Sigmoid colon (tissue), 7 donors: ENCODE data around the gene IL2RA. TPM values are rescaled to one million over a fixed set of nuclear protein-coding genes. Genes with fewer than 3 reads are reported as not detected.

Experiments used
- DNase-seq: peaks from one replicate; pipeline ENCODE4 v3.0.0-alpha.2; 2019
- H3K27ac ChIP-seq, 4 donors: fragments of 200-600 bp; sonication (generic); one replicate each; pipeline ENCODE4 v1.5.1; 2016 to 2019; ENCODE audit warnings: mild to moderate bottlenecking in 1 of 4
- H3K27me3 ChIP-seq, 3 donors: fragments of 200-600 bp; sonication (generic); one replicate each; pipeline ENCODE4 v1.5.1; 2019; ENCODE audit warnings: mild to moderate bottlenecking in 1 of 3
- H3K36me3 ChIP-seq, 4 donors: fragments of 200-600 bp; sonication (generic); one replicate each; pipeline ENCODE4 v1.5.1; 2016 to 2019
- H3K4me1 ChIP-seq, 4 donors: fragments of 200-600 bp; sonication (generic); one replicate each; pipeline ENCODE4 v1.5.1; 2017 to 2019
- H3K4me3 ChIP-seq, 4 donors: fragments of 200-600 bp; sonication (generic); one replicate each; pipeline ENCODE4 v1.5.1; 2017 to 2019; ENCODE audit warnings: mild to moderate bottlenecking in 2 of 4, moderate library complexity in 1 of 4
- H3K9me3 ChIP-seq, 4 donors: fragments of 200-600 bp in 3 of 4; sonication (generic) in 3 of 4; one replicate each; pipeline versions ENCODE4 v1.5.1 to v1.6.1; 2013 to 2019
- EP300 ChIP-seq, 4 donors: sonication (generic); formaldehyde crosslinking; IDR thresholded peaks; one replicate each; pipeline ENCODE4 v1.6.1; 2017; ENCODE audit warnings: antibody characterized with exemption in 4 of 4
- POLR2A ChIP-seq, 2 donors: fragments of 450-650 bp; IDR thresholded peaks; one replicate each; pipeline ENCODE4 v1.6.1; 2016; ENCODE audit warnings: antibody characterized with exemption in 2 of 2, mild to moderate bottlenecking in 2 of 2, moderate library complexity in 2 of 2
- POLR2AphosphoS5 ChIP-seq, 4 donors: sonication (generic); formaldehyde crosslinking; IDR thresholded peaks; one replicate each; pipeline ENCODE4 v1.6.1; 2017; ENCODE audit warnings: antibody characterized with exemption in 4 of 4
- WGBS, 2 donors: extraction: QIAGEN DNeasy Blood & Tissue Kit; methylation state at CpG; one replicate each; pipeline ENCODE4 v1.1.7; 2013; 5-methylcytosine and 5-hydroxymethylcytosine counted together
- intact Hi-C: fragments of 100-400 bp; cut with DNase I; formaldehyde crosslinking; loops from one replicate; pipeline ENCODE4 v1.15.1; 2023
- polyA plus RNA-seq, 3 donors: library from polyadenylated mRNA; stranded (reverse); fragments of 200-250 nt; gene quantifications; one replicate each; pipeline ENCODE4 v1.2.3, GENCODE V29; 2013
- total RNA-seq, 4 donors: library from RNA; depleted of rRNA; stranded (reverse); fragments of >200 nt; gene quantifications; one replicate each; pipeline ENCODE4 v1.1.0, GENCODE V29; 2016
- TF ChIP-seq, protein P1 (sequence below), 4 experiments: fragments of 450-650 bp in 3 of 4; fragments of 200-600 bp in 1 of 4; IDR thresholded peaks; one replicate each; pipeline ENCODE4 v1.5.1; 2016 to 2019; ENCODE audit warnings: antibody characterized with exemption in 4 of 4, mild to moderate bottlenecking in 3 of 4, moderate library complexity in 2 of 4
- donor health status: healthy with polysubstance abuse.
- donor health status: Bipolar disorder and iron deficiency.
- donor health status: healthy.

The IL2RA gene
- total and polyA plus RNA-seq, 7 donors = 0.60 to 14.0 (median 4.7) TPM; not detected in 1

DNA sequence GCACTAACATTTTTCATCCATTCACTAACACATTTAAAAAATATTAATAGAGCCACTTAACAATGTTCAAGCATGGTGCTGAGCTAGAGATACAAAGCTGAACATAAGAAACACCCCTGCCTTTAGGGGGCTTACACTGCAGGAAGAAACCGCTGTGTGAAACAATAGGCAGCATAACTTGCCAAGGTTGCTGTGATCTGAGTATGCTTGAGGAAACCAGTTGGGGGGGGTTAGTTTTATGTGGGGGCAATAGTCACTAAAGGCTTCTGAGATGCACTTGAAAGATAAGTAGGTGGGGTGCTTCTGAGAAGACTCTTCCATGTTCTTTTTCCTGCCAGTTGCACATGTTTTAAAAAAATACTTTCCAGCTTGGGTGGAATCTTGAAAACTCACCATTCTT lies 29.5 kb upstream of the IL2RA start:
- H3K27ac ChIP-seq = no peak overlapping the region
- H3K9me3 ChIP-seq = no peaks in the 10 kb centered on the region
- 44 to 64% methylated on average over 1 of the region's 1 CpG for WGBS, 2 donors
- DNase-seq = no peak
- no peaks in the 10 kb centered on the region for H3K36me3 ChIP-seq
- peaks cover 0 to 72% (median 43%) of the 10 kb centered on the region in 4 donors for H3K4me1 ChIP-seq
- H3K27me3 ChIP-seq = no peaks in the 10 kb centered on the region
- TF ChIP-seq POLR2A (IDR thresholded peaks at IDR 0.05) (no peak), EP300 (IDR thresholded peaks at IDR 0.05) (no peak), POLR2AphosphoS5 (IDR thresholded peaks at IDR 0.05) (no peak)
- TF ChIP-seq, protein P1, sequence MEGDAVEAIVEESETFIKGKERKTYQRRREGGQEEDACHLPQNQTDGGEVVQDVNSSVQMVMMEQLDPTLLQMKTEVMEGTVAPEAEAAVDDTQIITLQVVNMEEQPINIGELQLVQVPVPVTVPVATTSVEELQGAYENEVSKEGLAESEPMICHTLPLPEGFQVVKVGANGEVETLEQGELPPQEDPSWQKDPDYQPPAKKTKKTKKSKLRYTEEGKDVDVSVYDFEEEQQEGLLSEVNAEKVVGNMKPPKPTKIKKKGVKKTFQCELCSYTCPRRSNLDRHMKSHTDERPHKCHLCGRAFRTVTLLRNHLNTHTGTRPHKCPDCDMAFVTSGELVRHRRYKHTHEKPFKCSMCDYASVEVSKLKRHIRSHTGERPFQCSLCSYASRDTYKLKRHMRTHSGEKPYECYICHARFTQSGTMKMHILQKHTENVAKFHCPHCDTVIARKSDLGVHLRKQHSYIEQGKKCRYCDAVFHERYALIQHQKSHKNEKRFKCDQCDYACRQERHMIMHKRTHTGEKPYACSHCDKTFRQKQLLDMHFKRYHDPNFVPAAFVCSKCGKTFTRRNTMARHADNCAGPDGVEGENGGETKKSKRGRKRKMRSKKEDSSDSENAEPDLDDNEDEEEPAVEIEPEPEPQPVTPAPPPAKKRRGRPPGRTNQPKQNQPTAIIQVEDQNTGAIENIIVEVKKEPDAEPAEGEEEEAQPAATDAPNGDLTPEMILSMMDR (IDR thresholded peaks at IDR 0.05) = no peak
- no peak overlapping the region for H3K4me3 ChIP-seq
- intact Hi-C loops = no loop called here

DNA sequence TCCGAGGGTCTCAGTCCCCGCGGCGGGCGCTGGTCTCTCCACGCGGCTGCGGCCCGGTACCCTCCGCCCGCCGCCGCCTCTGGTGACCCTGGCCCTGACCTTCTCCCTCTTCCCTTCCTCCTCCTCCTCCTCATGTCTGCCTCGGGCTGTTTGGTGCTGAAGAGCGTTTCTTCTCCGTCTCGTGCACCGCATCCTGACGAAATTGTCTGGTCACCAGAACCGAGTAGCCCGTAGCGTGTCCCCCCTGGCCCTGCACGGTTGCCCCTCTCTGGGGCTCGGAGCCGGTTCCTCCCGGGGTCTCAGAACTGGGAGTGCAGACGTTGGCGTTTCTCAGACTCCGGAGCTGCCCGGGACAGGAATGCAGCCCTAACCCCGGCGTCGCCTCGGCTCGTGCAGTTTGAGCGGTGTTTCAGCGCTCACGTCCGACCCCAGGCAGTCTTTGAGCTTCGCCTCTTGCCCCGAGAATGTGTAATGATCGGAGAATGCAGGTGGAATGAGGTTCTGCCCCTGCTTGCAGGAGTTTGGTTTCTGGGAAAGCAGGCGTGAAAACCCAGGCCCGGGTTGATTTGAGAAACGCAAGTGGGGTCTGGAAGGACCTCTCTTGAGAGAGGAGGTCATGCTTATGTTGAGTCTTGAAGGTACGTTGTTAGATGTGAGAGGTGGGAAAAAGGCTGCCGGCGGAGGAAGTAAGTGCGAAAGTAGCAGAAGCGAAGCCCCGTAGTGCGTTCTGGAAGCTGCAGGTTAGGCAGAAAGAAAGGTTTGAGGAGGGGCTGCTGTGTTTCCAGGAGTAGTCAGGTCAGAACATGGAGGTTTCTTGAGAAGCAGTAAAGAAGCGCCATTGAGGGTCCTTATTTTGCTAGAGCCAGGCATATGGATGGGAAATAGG lies 27.4 kb upstream of the IL2RA start:
- Histone ChIP-seq H3K27me3 (no peaks in the 10 kb centered on the region), H3K36me3 (no peaks in the 10 kb centered on the region), H3K9me3 (no peaks in the 10 kb centered on the region), H3K4me1 (peaks cover 0 to 60% (median 42%) of the 10 kb centered on the region in 4 donors), H3K27ac (peak overlapping the region; percentile 81 to 94 (median 90)), H3K4me3 (peak overlapping the region; percentile 77 to 100 (median 92))
- 0 to 1% methylated on average over 53 of the region's 53 CpGs for WGBS, 2 donors
- DNase-seq = no peak
- no peak for TF ChIP-seq POLR2AphosphoS5 (IDR thresholded peaks at IDR 0.05)
- no peak for TF ChIP-seq EP300 (IDR thresholded peaks at IDR 0.05)
- TF ChIP-seq, protein P1 (IDR thresholded peaks at IDR 0.05) = no peak
- no peak for TF ChIP-seq POLR2A (IDR thresholded peaks at IDR 0.05)
- intact Hi-C loops = loop anchor here (5.0 kb wide), 1 partner anchor 113 kb away; the partner anchor contains the start of gene PFKFB3

DNA sequence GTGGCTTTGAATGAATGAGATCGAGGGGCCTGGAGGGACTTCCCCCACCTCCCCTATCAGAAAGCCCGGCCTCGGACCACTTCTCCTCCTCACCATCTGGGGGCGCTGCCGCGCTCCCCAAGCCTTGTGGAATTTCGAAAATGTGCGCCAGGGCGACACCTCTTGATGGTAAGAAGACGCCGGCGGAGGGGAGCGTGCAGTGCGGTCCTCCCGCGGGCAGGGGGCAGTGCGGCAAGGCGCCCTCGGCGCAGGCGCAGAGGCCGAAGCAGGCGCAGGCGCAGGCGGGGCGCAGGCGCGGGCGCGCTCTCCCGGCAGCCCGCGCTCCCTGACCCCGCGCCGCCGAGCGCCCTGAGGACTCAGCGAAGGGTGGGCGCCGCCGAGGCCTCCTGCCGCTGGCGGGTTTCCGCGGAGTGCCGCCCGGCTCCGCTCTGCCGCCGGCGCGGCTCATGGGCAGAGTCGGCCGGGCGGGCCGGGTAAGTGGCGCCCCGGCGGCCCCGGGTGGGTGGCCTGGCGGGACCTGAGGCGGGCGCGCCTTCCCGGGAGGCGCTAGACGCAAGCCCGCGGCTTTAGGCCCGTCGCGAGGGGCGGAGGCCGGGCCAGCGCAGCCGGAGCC lies 26.7 kb upstream of the IL2RA start, which contains the start of gene RBM17:
TSS of gene RBM17 (plus strand) at position 314 of the 613 bp plus-strand sequence. CDS start 8,032 bp downstream, outside the sequence.
- Histone ChIP-seq H3K27ac (peak within 1 kb of the TSS; percentile 81 to 94 (median 90)), H3K36me3 (no peaks in the 10 kb centered on the region), H3K4me3 (peak within 1 kb of the TSS; percentile 77 to 100 (median 92)), H3K27me3 (no peaks in the 10 kb centered on the region), H3K9me3 (no peaks in the 10 kb centered on the region), H3K4me1 (peaks cover 0 to 54% (median 39%) of the 10 kb centered on the region in 4 donors)
- intact Hi-C loops = loop anchor here (1.0 to 5.0 kb wide), 2 partner anchors 113 to 312 kb away; partner anchors contain the start of gene PFKFB3
- TF ChIP-seq POLR2AphosphoS5 (IDR thresholded peaks at IDR 0.05) (peak; percentile 27 to 71 (median 63)), POLR2A (IDR thresholded peaks at IDR 0.05) (no peak)
- TF ChIP-seq, protein P1 (IDR thresholded peaks at IDR 0.05) = peak; percentile 96 to 100 (median 98)
- WGBS, 2 donors = 0% methylated on average over 77 of the region's 77 CpGs
- peak; percentile 99 for DNase-seq

DNA sequence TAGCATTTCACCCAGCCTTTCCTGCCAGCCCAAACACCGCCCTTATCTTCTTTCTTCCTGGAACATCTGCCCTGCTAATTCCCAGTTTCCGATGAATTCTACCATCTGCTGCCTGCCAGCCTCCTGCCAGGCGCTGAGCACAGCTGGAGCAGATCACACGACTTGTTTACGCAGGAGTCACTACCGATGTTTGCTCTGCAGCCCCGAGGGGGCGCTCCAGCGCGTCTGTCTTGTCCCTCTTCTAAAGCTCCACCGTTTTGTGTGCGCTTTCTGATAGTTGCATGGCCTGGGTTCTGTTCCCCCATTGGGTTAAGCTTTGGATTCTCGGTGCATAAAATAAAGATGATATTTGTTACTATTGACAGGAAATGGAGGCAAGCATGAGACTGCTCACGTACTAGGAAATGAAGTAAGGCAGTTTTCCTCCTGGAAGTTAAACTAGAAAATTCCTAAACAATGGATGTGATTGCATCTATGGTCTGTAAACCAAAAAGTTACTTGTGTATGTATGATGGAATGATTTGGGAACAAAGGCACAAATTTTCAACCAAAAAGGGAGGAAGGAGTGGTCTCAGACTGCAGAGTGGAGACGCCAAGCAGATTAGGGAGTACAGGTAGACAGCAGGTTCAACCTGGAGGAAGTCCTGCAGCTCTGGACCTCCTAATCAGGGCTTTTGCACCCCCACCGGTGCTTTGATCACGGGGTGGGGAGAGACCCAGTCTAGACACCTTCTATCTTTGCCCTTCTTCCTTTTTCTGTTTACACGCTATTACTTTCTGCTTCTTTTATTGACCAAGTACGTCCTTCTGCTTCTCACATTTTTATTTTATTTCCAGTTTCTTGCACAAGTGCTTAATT lies 24.4 kb upstream of the IL2RA start:
- peak overlapping the region; percentile 15 to 64 (median 41) for H3K27ac ChIP-seq
- no peaks in the 10 kb centered on the region for H3K27me3 ChIP-seq
- intact Hi-C loops = loop anchor here (5.0 kb wide), 1 partner anchor 116 kb away; the partner anchor contains the start of gene PFKFB3
- H3K9me3 ChIP-seq = no peaks in the 10 kb centered on the region
- peak; percentile 93 for DNase-seq
- 17% methylated on average over 19 of the region's 19 CpGs for WGBS, 2 donors
- H3K36me3 ChIP-seq = no peaks in the 10 kb centered on the region
- TF ChIP-seq EP300 (IDR thresholded peaks at IDR 0.05) (no peak), POLR2AphosphoS5 (IDR thresholded peaks at IDR 0.05) (peak; percentile 5 to 72 (median 66)), POLR2A (IDR thresholded peaks at IDR 0.05) (no peak)
- TF ChIP-seq, protein P1 (IDR thresholded peaks at IDR 0.05) = peak; percentile 49 to 74 (median 70)
- peaks cover 0 to 39% (median 31%) of the 10 kb centered on the region in 4 donors for H3K4me1 ChIP-seq
- H3K4me3 ChIP-seq = peak overlapping the region in 1 of 4 donors; percentile 19
